ENCODE results near the gene SMCR8. TPM values are rescaled to one million over a fixed set of nuclear protein-coding genes. Genes with fewer than 3 reads are reported as not detected.

Gene SMCR8
- total RNA-seq, 4 donors from 2014 or later = 11.4 to 21.4 (median 14.3) TPM

DNA sequence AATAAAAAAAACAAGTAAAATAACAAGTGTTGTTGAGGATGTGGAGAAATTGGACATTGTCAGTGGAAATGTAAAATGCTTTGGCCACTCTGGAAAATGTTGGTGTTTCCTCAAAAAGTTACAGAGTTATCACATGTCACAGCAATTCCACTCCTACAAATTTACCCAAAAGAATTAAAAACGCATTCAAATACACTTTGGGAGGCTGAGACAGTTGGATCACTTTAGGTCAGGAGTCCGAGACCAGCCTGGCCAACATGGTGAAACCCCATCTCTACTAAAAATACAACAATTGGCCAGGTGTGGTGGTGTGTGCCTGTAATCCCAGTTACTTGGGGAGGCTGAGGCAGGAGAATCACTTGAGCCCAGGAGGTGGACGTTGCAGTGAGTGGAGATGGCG is 5.9 kb upstream of the SMCR8 start:
- ATAC-seq (ENCODE audit: low FRiP score) = no peak
- no peak for DNase-seq (ENCODE audit: low spot score)
- TF ChIP-seq, protein P1, sequence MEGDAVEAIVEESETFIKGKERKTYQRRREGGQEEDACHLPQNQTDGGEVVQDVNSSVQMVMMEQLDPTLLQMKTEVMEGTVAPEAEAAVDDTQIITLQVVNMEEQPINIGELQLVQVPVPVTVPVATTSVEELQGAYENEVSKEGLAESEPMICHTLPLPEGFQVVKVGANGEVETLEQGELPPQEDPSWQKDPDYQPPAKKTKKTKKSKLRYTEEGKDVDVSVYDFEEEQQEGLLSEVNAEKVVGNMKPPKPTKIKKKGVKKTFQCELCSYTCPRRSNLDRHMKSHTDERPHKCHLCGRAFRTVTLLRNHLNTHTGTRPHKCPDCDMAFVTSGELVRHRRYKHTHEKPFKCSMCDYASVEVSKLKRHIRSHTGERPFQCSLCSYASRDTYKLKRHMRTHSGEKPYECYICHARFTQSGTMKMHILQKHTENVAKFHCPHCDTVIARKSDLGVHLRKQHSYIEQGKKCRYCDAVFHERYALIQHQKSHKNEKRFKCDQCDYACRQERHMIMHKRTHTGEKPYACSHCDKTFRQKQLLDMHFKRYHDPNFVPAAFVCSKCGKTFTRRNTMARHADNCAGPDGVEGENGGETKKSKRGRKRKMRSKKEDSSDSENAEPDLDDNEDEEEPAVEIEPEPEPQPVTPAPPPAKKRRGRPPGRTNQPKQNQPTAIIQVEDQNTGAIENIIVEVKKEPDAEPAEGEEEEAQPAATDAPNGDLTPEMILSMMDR (IDR thresholded peaks at IDR 0.05) = no peak

DNA sequence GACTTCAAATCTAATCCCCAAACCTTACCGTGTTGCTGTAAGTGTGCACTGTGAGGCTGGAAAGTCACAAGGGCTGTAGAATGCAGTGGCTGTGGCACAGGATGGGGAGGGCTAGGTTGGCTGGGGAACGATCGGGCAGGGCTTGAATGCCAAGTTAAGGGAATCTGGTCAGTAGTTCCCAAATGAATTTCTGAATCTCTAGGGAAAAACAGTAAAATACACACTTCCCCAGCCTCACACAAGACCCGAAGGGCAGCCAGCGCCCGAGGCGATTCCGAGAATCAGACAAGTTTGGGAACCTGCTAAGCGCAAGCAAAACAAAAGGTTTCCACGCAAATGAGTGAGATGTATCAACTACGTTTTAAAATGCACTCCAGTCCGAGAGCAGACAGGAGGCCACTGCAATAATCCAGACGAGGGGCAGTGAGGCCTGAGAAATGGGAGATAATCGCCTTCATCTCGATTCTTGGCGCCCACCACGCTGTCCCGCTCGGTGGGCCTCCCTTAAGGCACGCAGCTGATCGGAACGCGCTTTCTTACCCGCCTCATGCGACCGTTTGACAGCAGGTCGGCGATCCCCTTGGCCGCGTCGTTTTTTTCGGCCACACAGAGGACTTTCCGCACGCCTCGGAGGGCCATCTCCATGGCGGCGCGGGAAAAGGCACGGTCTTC is 898 bp upstream of the SMCR8 start:
- DNase-seq (ENCODE audit: low spot score) = no peak
- peak; percentile 9 for ATAC-seq (ENCODE audit: low FRiP score)
- TF ChIP-seq, protein P1 (IDR thresholded peaks at IDR 0.05) = no peak

DNA sequence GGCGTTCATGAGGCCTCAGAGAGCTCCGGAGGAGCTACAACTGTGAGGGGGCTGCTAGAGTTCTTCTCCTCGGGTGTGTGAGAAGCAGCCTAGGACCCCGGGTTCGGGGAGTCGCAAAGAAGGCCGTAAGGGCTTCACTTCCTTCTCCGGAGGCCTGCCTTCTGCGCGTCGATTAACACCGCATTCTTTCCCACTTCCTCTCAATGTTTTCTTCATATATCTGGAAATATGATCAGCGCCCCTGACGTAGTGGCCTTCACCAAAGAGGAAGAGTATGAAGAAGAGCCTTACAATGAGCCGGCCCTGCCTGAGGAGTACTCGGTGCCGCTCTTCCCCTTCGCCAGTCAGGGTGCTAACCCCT is 449 bp downstream of the SMCR8 start:
- no peak for DNase-seq (ENCODE audit: low spot score)
- TF ChIP-seq, protein P1 (IDR thresholded peaks at IDR 0.05) = no peak
- no peak for ATAC-seq (ENCODE audit: low FRiP score)

DNA sequence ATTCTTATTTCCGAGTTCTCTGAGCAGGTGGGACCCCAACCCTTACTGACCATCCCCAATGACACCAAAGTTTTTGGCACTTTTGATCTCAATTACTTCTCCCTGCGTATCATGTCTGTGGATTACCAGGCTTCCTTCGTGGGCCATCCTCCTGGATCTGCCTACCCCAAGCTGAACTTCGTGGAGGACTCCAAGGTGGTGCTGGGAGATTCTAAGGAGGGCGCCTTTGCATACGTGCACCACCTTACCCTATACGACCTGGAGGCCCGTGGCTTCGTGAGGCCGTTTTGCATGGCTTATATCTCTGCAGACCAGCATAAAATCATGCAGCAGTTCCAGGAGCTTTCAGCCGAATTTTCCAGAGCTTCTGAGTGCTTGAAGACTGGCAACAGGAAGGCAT is 868 bp downstream of the SMCR8 start:
- DNase-seq (ENCODE audit: low spot score) (no peak), ATAC-seq (ENCODE audit: low FRiP score) (no peak)
- TF ChIP-seq, protein P1 (IDR thresholded peaks at IDR 0.05) = no peak

DNA sequence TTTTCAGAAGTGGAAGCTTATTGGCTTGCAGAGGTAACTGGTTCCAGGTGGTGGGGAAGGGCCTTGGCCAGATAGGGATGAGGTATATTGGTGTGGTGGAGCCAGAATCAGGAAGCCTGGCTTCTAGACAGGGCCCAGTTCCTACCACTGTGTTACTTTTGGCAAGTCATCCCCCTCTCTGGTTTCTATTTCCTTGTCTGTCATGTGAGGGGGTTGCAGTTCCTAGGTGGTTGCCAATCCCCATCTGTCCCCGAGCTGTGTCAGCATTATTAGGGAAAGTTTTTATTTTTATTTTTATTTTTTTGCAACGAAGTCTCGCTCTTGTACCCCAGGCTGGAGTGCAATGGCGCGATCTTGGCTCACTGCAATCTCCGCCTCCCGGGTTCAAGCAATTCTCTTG is 3.0 kb downstream of the SMCR8 start:
- ATAC-seq (ENCODE audit: low FRiP score) (no peak), DNase-seq (ENCODE audit: low spot score) (no peak)
- TF ChIP-seq, protein P1 (IDR thresholded peaks at IDR 0.05) = no peak

DNA sequence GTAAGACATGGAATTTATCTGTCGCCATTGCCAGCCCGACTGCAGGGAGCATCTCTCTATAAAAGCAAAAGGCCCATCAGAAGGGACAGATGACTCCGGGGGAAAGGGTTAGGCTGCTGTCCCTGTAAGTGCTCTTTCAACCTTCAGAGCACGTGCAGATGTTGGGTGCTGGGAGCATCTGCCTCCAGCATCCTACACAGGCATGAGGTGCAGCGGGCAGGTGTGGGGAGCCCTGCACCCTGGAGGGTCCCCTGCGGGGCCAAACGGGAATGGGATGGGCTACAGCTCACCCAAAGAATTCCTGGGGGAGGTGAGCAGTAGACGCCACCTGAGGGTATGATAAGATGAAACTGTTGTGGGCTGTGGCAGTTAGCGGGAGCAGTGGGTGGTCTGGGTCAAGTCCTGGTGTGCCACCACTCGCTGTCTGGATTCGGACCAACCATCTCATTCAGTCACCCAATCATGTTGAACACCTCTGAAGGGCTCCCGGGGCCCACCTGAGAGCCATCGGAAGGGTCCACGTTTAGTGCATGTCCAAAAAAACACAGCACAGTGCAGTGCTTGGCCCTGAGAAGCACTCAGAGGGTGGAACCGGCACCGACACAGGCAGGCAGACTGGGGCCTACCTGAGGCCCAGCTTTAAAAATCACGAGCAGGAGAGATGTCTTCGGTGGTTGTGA is 3.8 kb downstream of the SMCR8 start:
- no peak for ATAC-seq (ENCODE audit: low FRiP score)
- TF ChIP-seq, protein P1 (IDR thresholded peaks at IDR 0.05) = no peak
- DNase-seq (ENCODE audit: low spot score) = no peak

Measured in omental fat pad (tissue), 4 donors.